GM12878 (cell line): Measurements from ENCODE around the gene SLC19A1. TPM values are rescaled to one million over a fixed set of nuclear protein-coding genes. Genes with fewer than 3 reads are reported as not detected.

Source experiments
- ATAC-seq: fragments of 200-7000 bp; cut with Tn5 transposase; 3 replicates; pipeline ENCODE4 v1.9.1; 2020; ENCODE audit warnings: mild to moderate bottlenecking, moderate library complexity
- BruUV-seq: library from RNA; stranded (reverse); fragments of 400-500 nt; replicated peaks from 2 replicates; lab custom pipeline; 2021; lab: Mats Ljungman, UMichigan
- CTCF ChIA-PET: fragments of 300-600 bp; sonication (Branson Sonifier 250); formaldehyde crosslinking; extraction: SDS; loops from one replicate; lab custom pipeline; 2021; ENCODE audit warnings: inconsistent platforms; lab: Yijun Ruan, JAX
- POLR2A ChIA-PET: fragments of 350-600 bp; formaldehyde crosslinking; extraction: SDS; loops from one replicate; lab custom pipeline; 2021; ENCODE audit warnings: inconsistent platforms; lab: Charles Lee
- RAD21 ChIA-PET: fragments of 300-600 bp; sonication (Branson Sonifier 250); formaldehyde crosslinking; loops from one replicate; lab custom pipeline; 2023; ENCODE audit warnings: antibody characterized with exemption; ENCODE audit not compliant: unreplicated experiment; lab: Charles Lee
- SMC1A ChIA-PET: fragments of 300-600 bp; sonication (Branson Sonifier 250); formaldehyde crosslinking; loops from one replicate; lab custom pipeline; 2023; ENCODE audit not compliant: unreplicated experiment, uncharacterized antibody; lab: Charles Lee
- DNase-seq: peaks from one replicate; pipeline ENCODE4 v3.0.0-alpha.2; 2011; ENCODE audit warnings: low read depth, low spot score
- FAIRE-seq: peaks from 3 replicates; lab custom pipeline; 2011; peaks lifted over from hg19 to GRCh38; lab: Jason Lieb, UNC
- H2AFZ ChIP-seq: 2 replicates; pipeline ENCODE4 v1.6.0; 2011; ENCODE audit warnings: low read depth, low read length, control low read depth; ENCODE audit not compliant: control insufficient read depth
- H3K27ac ChIP-seq: 2 replicates; pipeline ENCODE4 v1.5.1; 2011; ENCODE audit warnings: control low read depth; ENCODE audit not compliant: control insufficient read depth, insufficient read depth
- H3K27me3 ChIP-seq, 2 experiments: replicated peaks in 1 of 2; 2 replicates each; pipeline versions ENCODE4 v1.6.0 to v1.6.1; 2011; ENCODE audit warnings: low read length in 1 of 2; ENCODE audit not compliant: control insufficient read depth in 2 of 2, insufficient read depth in 2 of 2
- H3K36me3 ChIP-seq, 2 experiments: 2 replicates each; pipeline ENCODE4 v1.5.1; 2011; ENCODE audit warnings: low read length in 1 of 2; ENCODE audit not compliant: control insufficient read depth in 2 of 2, insufficient read depth in 2 of 2
- H3K4me1 ChIP-seq: 2 replicates; pipeline ENCODE4 v1.6.1; 2011; ENCODE audit warnings: mild to moderate bottlenecking, low read length, moderate library complexity, mixed read lengths; ENCODE audit not compliant: control insufficient read depth, insufficient read depth
- H3K4me2 ChIP-seq: 2 replicates; pipeline ENCODE4 v1.6.0; 2011; ENCODE audit warnings: control low read depth; ENCODE audit not compliant: control insufficient read depth, insufficient read depth
- H3K4me3 ChIP-seq: fragments of 200-600 bp; sonication (generic); 2 replicates; pipeline ENCODE4 v1.5.1; 2016
- H3K79me2 ChIP-seq: 2 replicates; pipeline ENCODE4 v1.6.0; 2011; ENCODE audit warnings: low read length; ENCODE audit not compliant: control insufficient read depth, insufficient read depth
- H3K9ac ChIP-seq: 2 replicates; pipeline ENCODE4 v1.8.0; 2011; ENCODE audit warnings: low read length, control low read depth, mixed read lengths; ENCODE audit not compliant: control insufficient read depth, insufficient read depth
- H3K9me3 ChIP-seq: replicated peaks from 3 replicates; pipeline ENCODE4 v1.5.1; 2011; ENCODE audit warnings: mild to moderate bottlenecking, low read length; ENCODE audit not compliant: control insufficient read depth, insufficient read depth
- H4K20me1 ChIP-seq: 2 replicates; pipeline ENCODE4 v1.6.0; 2011; ENCODE audit not compliant: control insufficient read depth, insufficient read depth
- DPF2 ChIP-seq: fragments of 450-650 bp; IDR thresholded peaks from 2 replicates; pipeline ENCODE4 v1.6.1; 2017; ENCODE audit warnings: mild to moderate bottlenecking
- EP300 ChIP-seq, 2 experiments: fragments of 150-350 bp in 1 of 2; IDR thresholded peaks; 2 replicates each; pipeline ENCODE4 v1.6.1; 2011 to 2012; ENCODE audit warnings: low read depth in 2 of 2, low read length in 2 of 2, borderline replicate concordance in 1 of 2, improper control_type of control experiment in 1 of 2, inconsistent platforms in 1 of 2; ENCODE audit not compliant: control insufficient read depth in 1 of 2
- ETV6 ChIP-seq, 2 experiments: fragments of 450-650 bp in 1 of 2; IDR thresholded peaks in 1 of 2; conservative IDR thresholded peaks in 1 of 2; 2 replicates each; pipeline ENCODE4 v1.6.1; 2014; ENCODE audit warnings: antibody characterized with exemption in 1 of 2, borderline replicate concordance in 1 of 2, low read depth in 1 of 2, mild to moderate bottlenecking in 1 of 2, moderate library complexity in 1 of 2
- GATAD2B ChIP-seq: fragments of 450-650 bp; conservative IDR thresholded peaks from 2 replicates; pipeline ENCODE4 v1.6.1; 2017; ENCODE audit warnings: low read depth, mild to moderate bottlenecking, moderate library complexity
- SMAD5 ChIP-seq: IDR thresholded peaks from 2 replicates; pipeline ENCODE4 v1.6.1; 2016; ENCODE audit warnings: antibody characterized with exemption, low read depth
- ZSCAN29 ChIP-seq: fragments of 450-650 bp; IDR thresholded peaks from 2 replicates; pipeline ENCODE4 v1.6.1; 2017; ENCODE audit warnings: mild to moderate bottlenecking, moderate library complexity
- WGBS: methylation state at CpG from one replicate; pipeline ENCODE4 v1.1.6; 2016; ENCODE audit warnings: low lambda C conversion rate; ENCODE audit not compliant: insufficient replicate concordance, insufficient coverage; ENCODE audit errors: missing lambda C conversion rate; 5-methylcytosine and 5-hydroxymethylcytosine counted together
- in situ Hi-C: fragments of 300-500 bp; cut with MboI; formaldehyde crosslinking; loops from 9 replicates; pipeline ENCODE4 v1.14.3; 2018; ENCODE audit warnings: mixed read lengths
- intact Hi-C: fragments of 100-400 bp; cut with micrococcal nuclease; formaldehyde crosslinking; loops from one replicate; pipeline ENCODE4 v1.14.2; 2022; ENCODE audit not compliant: unreplicated experiment
- polyA plus RNA-seq, 11 experiments: library from polyadenylated mRNA; depleted of rRNA in 4 of 11; unstranded in 6 of 11; stranded (reverse) in 5 of 11; fragments of >200 nt; fragmentation: Nextera tagmentation in 4 of 11; fragmentation: Illumina TruSeq in 1 of 11; extraction: Ambion mirVana in 4 of 11; extraction: Trizol in 1 of 11; gene quantifications; 1 replicate in 1 of 11; 2 replicates in 10 of 11; pipeline versions ENCODE4 v1.2.1 to v1.2.3, GENCODE V29; 2011 to 2016; ENCODE audit warnings: inconsistent platforms in 2 of 11, missing spikeins in 2 of 11, low read depth in 1 of 11
- total RNA-seq, 4 experiments: library from RNA; depleted of rRNA in 3 of 4; stranded (reverse); fragments of >200 nt in 3 of 4; fragmentation: Illumina TruSeq in 1 of 4; extraction: Trizol in 1 of 4; gene quantifications; 2 replicates each; pipeline versions ENCODE4 v1.2.1 to v1.2.3, GENCODE V29; 2013 to 2021

SLC19A1 gene
- total and polyA plus RNA-seq, 10 of the 15 experiments (the other 5 are each of a cell fraction or from before 2014, with no cell fraction given): 0.42 to 49.7 (median 12.2) TPM

- no peak for TF ChIP-seq GATAD2B
Observed at GRCh38 chr21:45575993-45576837, 34.0 kb upstream of the SLC19A1 start (continued).

GRCh38 chr21:45575304-45575992 lies 33.2 kb upstream of the SLC19A1 start:
- WGBS: 29% methylated on average over 26 of the region's 26 CpGs
- Histone ChIP-seq H3K9ac (no peak overlapping the region), H3K4me2 (no peak overlapping the region), H3K27ac (no peak overlapping the region), H3K9me3 (no peaks in the 10 kb centered on the region), H4K20me1 (no peaks in the 10 kb centered on the region), H3K27me3 (no peaks in the 10 kb centered on the region; a peak in 2 of 4 replicates), H3K36me3 (no peaks in the 10 kb centered on the region), H3K79me2 (no peaks in the 10 kb centered on the region), H3K4me3 (no peak overlapping the region), H2AFZ (no peak overlapping the region), H3K4me1 (no peaks in the 10 kb centered on the region)
- RAD21 ChIA-PET: no interaction called here
- DNase-seq (no peak), ATAC-seq (no peak), FAIRE-seq (no peak)
- SMC1A ChIA-PET: interaction anchor here (0.9 to 1.2 kb wide), 2 partner anchors 17 to 19 kb away, joined by 4 to 5 read pairs; no protein-coding TSS in a partner anchor
- POLR2A ChIA-PET: no interaction called here
- CTCF ChIA-PET: interaction anchor here (0.7 to 1.9 kb wide), 4 partner anchors 13 to 44 kb away, joined by 3 to 9 read pairs (median 3); no protein-coding TSS in a partner anchor
- no TSS peak for BruUV-seq
- in situ Hi-C loops (no loop called here), intact Hi-C loops (no loop called here)
- TF ChIP-seq SMAD5 (no peak), ETV6 (conservative IDR thresholded peaks at IDR 0.05 in 1 of 2, IDR thresholded peaks at IDR 0.05 in 1 of 2; ENCODE audit: borderline replicate concordance in 1 of 2, low read depth in 1 of 2) (no peak), ZSCAN29 (no peak), EP300 (IDR thresholded peaks at IDR 0.05; ENCODE audit: borderline replicate concordance in 1 of 2, control insufficient read depth in 1 of 2, low read depth in 2 of 2, low read length in 2 of 2) (no peak), DPF2 (no peak)
